Panc1 (cell line): Measurements from ENCODE around the gene SNRNP48. TPM values are rescaled to one million over a fixed set of nuclear protein-coding genes. Genes with fewer than 3 reads are reported as not detected.

Experiments used
- ATAC-seq: fragments of 200-7000 bp; cut with Tn5 transposase; 2 replicates; pipeline ENCODE4 v1.9.1; 2020; ENCODE audit warnings: mild to moderate bottlenecking, moderate library complexity
- BruUV-seq: library from RNA; stranded (reverse); fragments of 400-500 nt; replicated peaks from 2 replicates; lab custom pipeline; 2021; lab: Mats Ljungman, UMichigan
- CTCF ChIA-PET: fragments of 300-600 bp; sonication (Branson Sonifier 250); formaldehyde crosslinking; loops from one replicate; lab custom pipeline; 2022; ENCODE audit warnings: antibody characterized with exemption; lab: Charles Lee
- POLR2A ChIA-PET: fragments of 300-600 bp; sonication (Branson Sonifier 250); formaldehyde crosslinking; loops from one replicate; lab custom pipeline; 2022; ENCODE audit warnings: antibody characterized with exemption; lab: Charles Lee
- DNase-seq: peaks from one replicate; pipeline ENCODE4 v3.0.0-alpha.2; 2010; ENCODE audit warnings: low read depth, low spot score
- H3K27ac ChIP-seq: 2 replicates; pipeline ENCODE4 v1.5.1; 2011; ENCODE audit warnings: mild to moderate bottlenecking, low read length, inconsistent platforms
- H3K27me3 ChIP-seq: fragments of 200-500 bp; sonication (Bioruptor generic); 2 replicates; pipeline ENCODE4 v1.6.0; 2014; ENCODE audit warnings: low read length, inconsistent platforms; ENCODE audit not compliant: control insufficient read depth, insufficient read depth
- H3K36me3 ChIP-seq: fragments of 200-500 bp; sonication (Bioruptor generic); 2 replicates; pipeline ENCODE4 v1.5.1; 2014; ENCODE audit warnings: inconsistent platforms, mild to moderate bottlenecking, low read length, moderate library complexity; ENCODE audit not compliant: control insufficient read depth, insufficient read depth
- H3K4me1 ChIP-seq: 2 replicates; pipeline ENCODE4 v1.5.1; 2011; ENCODE audit warnings: inconsistent platforms, mild to moderate bottlenecking, low read length, moderate library complexity; ENCODE audit not compliant: control insufficient read depth, insufficient read depth
- H3K4me3 ChIP-seq, 2 experiments: 2 replicates each; pipeline ENCODE4 v1.5.1; 2011 to 2012; ENCODE audit warnings: low read depth in 2 of 2, low read length in 2 of 2, mild to moderate bottlenecking in 2 of 2, inconsistent platforms in 1 of 2, moderate library complexity in 1 of 2
- H3K9me3 ChIP-seq: fragments of 200-500 bp; sonication (Bioruptor generic); 2 replicates; pipeline ENCODE4 v1.5.1; 2014; ENCODE audit warnings: low read depth, mild to moderate bottlenecking, inconsistent platforms, low read length, moderate library complexity; ENCODE audit not compliant: control insufficient read depth, insufficient read depth
- CTCF ChIP-seq: fragments of 450-650 bp; IDR thresholded peaks from 2 replicates; pipeline ENCODE4 v1.5.1; 2017; ENCODE audit warnings: mild to moderate bottlenecking
- POLR2AphosphoS5 ChIP-seq: IDR thresholded peaks from 2 replicates; pipeline ENCODE4 v1.6.1; 2012; ENCODE audit warnings: mild to moderate bottlenecking, low read depth, low read length, moderate library complexity
- SIN3A ChIP-seq: IDR thresholded peaks from 2 replicates; pipeline ENCODE4 v1.6.1; 2012; ENCODE audit warnings: low read depth, mild to moderate bottlenecking, low read length, moderate library complexity, borderline replicate concordance; ENCODE audit not compliant: insufficient read depth
- TCF7L2 ChIP-seq: IDR thresholded peaks from 2 replicates; pipeline ENCODE4 v1.6.1; 2011; ENCODE audit warnings: mild to moderate bottlenecking, low read depth, low read length, inconsistent platforms
- in situ Hi-C: cut with HindIII; loops from 2 replicates; pipeline ENCODE4 v1.10.0; 2016; ENCODE audit warnings: low sequenced_read_pairs, low pct_unique_long_range_greater_than_20kb
- intact Hi-C: fragments of 100-400 bp; cut with micrococcal nuclease; formaldehyde crosslinking; loops from one replicate; pipeline ENCODE4 v1.10.0; 2022; ENCODE audit not compliant: unreplicated experiment
- total RNA-seq: library from RNA; stranded (reverse); gene quantifications from one replicate; pipeline ENCODE4 v1.2.1, GENCODE V29; 2021; ENCODE audit not compliant: unreplicated experiment
- TF ChIP-seq, protein P1 (sequence below), 2 experiments: IDR thresholded peaks; 2 replicates each; pipeline ENCODE4 v1.6.1; 2011 to 2012; ENCODE audit warnings: low read depth in 2 of 2, control low read depth in 1 of 2, low read length in 1 of 2, mild to moderate bottlenecking in 1 of 2, moderate library complexity in 1 of 2; ENCODE audit not compliant: insufficient read depth in 1 of 2

Gene SNRNP48
- total RNA-seq, 1 experiment from 2014 or later = 10.7 TPM

DNA sequence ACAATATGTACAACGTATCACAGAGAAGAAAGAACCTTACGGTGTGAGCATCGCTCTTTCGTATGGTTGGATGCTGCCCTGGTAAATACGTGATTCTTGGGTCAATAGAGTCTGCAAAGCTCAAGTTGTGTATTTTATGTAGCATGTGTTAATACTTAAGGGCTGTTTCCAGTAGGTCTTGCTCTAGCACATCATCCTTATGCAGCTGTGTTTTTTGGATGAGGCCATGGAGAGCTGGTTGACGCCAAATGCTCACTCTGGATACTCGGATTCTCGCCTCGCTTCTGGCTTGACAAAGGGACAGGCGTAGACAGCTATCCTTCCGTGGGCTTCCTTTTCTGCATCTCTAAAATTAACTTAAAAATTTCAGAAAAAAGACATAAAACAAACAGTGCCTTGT lies 38.9 kb downstream of the SNRNP48 start:
- intact Hi-C loops = no loop called here
- DNase-seq (no peak), ATAC-seq (no peak)
- Histone ChIP-seq H3K4me1 (no peaks in the 10 kb centered on the region), H3K27ac (no peak overlapping the region), H3K36me3 (no peaks in the 10 kb centered on the region), H3K27me3 (no peaks in the 10 kb centered on the region), H3K4me3 (no peak overlapping the region), H3K9me3 (no peaks in the 10 kb centered on the region)
- in situ Hi-C loops = no loop called here
- TF ChIP-seq CTCF (no peak), TCF7L2 (no peak), POLR2AphosphoS5 (no peak), SIN3A (no peak)
- TF ChIP-seq, protein P1, sequence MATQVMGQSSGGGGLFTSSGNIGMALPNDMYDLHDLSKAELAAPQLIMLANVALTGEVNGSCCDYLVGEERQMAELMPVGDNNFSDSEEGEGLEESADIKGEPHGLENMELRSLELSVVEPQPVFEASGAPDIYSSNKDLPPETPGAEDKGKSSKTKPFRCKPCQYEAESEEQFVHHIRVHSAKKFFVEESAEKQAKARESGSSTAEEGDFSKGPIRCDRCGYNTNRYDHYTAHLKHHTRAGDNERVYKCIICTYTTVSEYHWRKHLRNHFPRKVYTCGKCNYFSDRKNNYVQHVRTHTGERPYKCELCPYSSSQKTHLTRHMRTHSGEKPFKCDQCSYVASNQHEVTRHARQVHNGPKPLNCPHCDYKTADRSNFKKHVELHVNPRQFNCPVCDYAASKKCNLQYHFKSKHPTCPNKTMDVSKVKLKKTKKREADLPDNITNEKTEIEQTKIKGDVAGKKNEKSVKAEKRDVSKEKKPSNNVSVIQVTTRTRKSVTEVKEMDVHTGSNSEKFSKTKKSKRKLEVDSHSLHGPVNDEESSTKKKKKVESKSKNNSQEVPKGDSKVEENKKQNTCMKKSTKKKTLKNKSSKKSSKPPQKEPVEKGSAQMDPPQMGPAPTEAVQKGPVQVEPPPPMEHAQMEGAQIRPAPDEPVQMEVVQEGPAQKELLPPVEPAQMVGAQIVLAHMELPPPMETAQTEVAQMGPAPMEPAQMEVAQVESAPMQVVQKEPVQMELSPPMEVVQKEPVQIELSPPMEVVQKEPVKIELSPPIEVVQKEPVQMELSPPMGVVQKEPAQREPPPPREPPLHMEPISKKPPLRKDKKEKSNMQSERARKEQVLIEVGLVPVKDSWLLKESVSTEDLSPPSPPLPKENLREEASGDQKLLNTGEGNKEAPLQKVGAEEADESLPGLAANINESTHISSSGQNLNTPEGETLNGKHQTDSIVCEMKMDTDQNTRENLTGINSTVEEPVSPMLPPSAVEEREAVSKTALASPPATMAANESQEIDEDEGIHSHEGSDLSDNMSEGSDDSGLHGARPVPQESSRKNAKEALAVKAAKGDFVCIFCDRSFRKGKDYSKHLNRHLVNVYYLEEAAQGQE (IDR thresholded peaks at IDR 0.05; ENCODE audit: insufficient read depth in 1 of 2, low read depth in 2 of 2, low read length in 1 of 2) = no peak
- ChIA-PET POLR2A (no interaction called here), CTCF (no interaction called here)
- no TSS peak for BruUV-seq

GRCh38 chr6:7629321-7629720 lies 39.3 kb downstream of the SNRNP48 start:
- no TSS peak for BruUV-seq
- CTCF ChIA-PET = no interaction called here
- Histone ChIP-seq H3K27ac (no peak overlapping the region), H3K4me1 (no peaks in the 10 kb centered on the region), H3K4me3 (no peak overlapping the region), H3K9me3 (no peaks in the 10 kb centered on the region), H3K27me3 (no peaks in the 10 kb centered on the region), H3K36me3 (no peaks in the 10 kb centered on the region)
- in situ Hi-C loops = no loop called here
- POLR2A ChIA-PET = no interaction called here
- TF ChIP-seq, protein P1 (IDR thresholded peaks at IDR 0.05; ENCODE audit: insufficient read depth in 1 of 2, low read depth in 2 of 2, low read length in 1 of 2) = no peak
- TF ChIP-seq SIN3A (no peak), CTCF (no peak), TCF7L2 (no peak), POLR2AphosphoS5 (no peak)
- DNase-seq (no peak), ATAC-seq (no peak)
- intact Hi-C loops = no loop called here
